ENCODE data around the gene ZNF644.

Gene ZNF644

GRCh38 chr1:91024481-91025119 lies 2.8 kb upstream of the ZNF644 start:
- no peak overlapping the region for H3K27ac ChIP-seq (replicated peaks)
- H3K27me3 ChIP-seq (ENCODE audit: insufficient read depth, poor library complexity, severe bottlenecking), result no peaks in the 10 kb centered on the region
- no peak overlapping the region for H3K4me3 ChIP-seq (replicated peaks; ENCODE audit: insufficient read depth, low read length)
- TF ChIP-seq POLR2AphosphoS5 (IDR thresholded peaks at IDR 0.05; ENCODE audit: low read depth) (no peak), CTCF (IDR thresholded peaks at IDR 0.05; ENCODE audit: insufficient read depth, low read length) (no peak), SPI1 (IDR thresholded peaks at IDR 0.05; ENCODE audit: borderline replicate concordance, low read depth) (no peak), REST (IDR thresholded peaks at IDR 0.05; ENCODE audit: insufficient replicate concordance, low read depth) (no peak), GABPA (IDR thresholded peaks at IDR 0.05; ENCODE audit: low read depth) (no peak)
- DNase-seq (ENCODE audit: low read depth in 1 of 2, low spot score in 1 of 2), result no peak

GRCh38 chr1:91022518-91022929 lies 689 bp upstream of the ZNF644 start:
- peak overlapping the region; percentile 78 for H3K4me3 ChIP-seq (replicated peaks; ENCODE audit: insufficient read depth, low read length)
- H3K27me3 ChIP-seq (ENCODE audit: insufficient read depth, poor library complexity, severe bottlenecking), result no peaks in the 10 kb centered on the region
- no peak for TF ChIP-seq CTCF (IDR thresholded peaks at IDR 0.05; ENCODE audit: insufficient read depth, low read length)
- TF ChIP-seq POLR2AphosphoS5 (IDR thresholded peaks at IDR 0.05; ENCODE audit: low read depth), result no peak
- TF ChIP-seq SPI1 (IDR thresholded peaks at IDR 0.05; ENCODE audit: borderline replicate concordance, low read depth), result no peak
- no peak for TF ChIP-seq GABPA (IDR thresholded peaks at IDR 0.05; ENCODE audit: low read depth)
- no peak for TF ChIP-seq REST (IDR thresholded peaks at IDR 0.05; ENCODE audit: insufficient replicate concordance, low read depth)
- H3K27ac ChIP-seq (replicated peaks), result peak overlapping the region; percentile 99
- DNase-seq (ENCODE audit: low read depth in 1 of 2, low spot score in 1 of 2), result no peak

- no peaks in the 10 kb centered on the region for H3K27me3 ChIP-seq (ENCODE audit: insufficient read depth, poor library complexity, severe bottlenecking)
- H3K27ac ChIP-seq (replicated peaks), result peak overlapping the region; percentile 99
- DNase-seq (ENCODE audit: low read depth in 1 of 2, low spot score in 1 of 2), result peak; percentile 48 to 71
- no peak for TF ChIP-seq CTCF (IDR thresholded peaks at IDR 0.05; ENCODE audit: insufficient read depth, low read length)
- TF ChIP-seq SPI1 (IDR thresholded peaks at IDR 0.05; ENCODE audit: borderline replicate concordance, low read depth), result no peak
- no peak for TF ChIP-seq POLR2AphosphoS5 (IDR thresholded peaks at IDR 0.05; ENCODE audit: low read depth)
- TF ChIP-seq GABPA (IDR thresholded peaks at IDR 0.05; ENCODE audit: low read depth), result no peak
- TF ChIP-seq REST (IDR thresholded peaks at IDR 0.05; ENCODE audit: insufficient replicate concordance, low read depth), result no peak
- peak overlapping the region; percentile 78 for H3K4me3 ChIP-seq (replicated peaks; ENCODE audit: insufficient read depth, low read length)
Observed at GRCh38 chr1:91020967-91021685, 709 bp downstream of the ZNF644 start.

All from HL-60 (cell line).